GM12801 (cell line): ENCODE measurements around the gene FAM53B.

Experiments
- TF ChIP-seq, protein P1 (sequence below): IDR thresholded peaks from one replicate; pipeline ENCODE4 v1.5.1; 2011; ENCODE audit warnings: control low read depth; ENCODE audit not compliant: insufficient read length; ENCODE audit errors: extremely low read depth

The FAM53B gene

DNA sequence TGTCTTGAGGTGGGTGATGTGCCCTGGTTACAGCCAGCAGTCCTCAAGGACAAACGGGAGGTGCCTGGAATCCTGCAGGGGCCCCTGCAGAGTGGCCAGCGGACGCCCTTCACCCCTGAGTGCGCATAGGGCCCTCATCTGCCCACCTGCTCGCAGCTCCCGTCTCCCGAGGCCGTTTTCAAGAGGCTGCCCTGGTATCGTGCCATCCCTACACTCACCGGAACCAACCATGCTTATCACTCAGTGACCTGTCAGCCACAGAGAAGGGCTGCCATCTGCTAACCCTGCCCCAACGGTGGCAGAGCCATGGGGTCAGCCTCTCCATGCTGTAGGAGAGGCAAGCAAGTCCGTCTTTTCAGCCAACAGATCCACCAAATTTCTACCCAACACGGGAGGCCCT, 122.0 kb downstream of the FAM53B start:
- TF ChIP-seq, protein P1, sequence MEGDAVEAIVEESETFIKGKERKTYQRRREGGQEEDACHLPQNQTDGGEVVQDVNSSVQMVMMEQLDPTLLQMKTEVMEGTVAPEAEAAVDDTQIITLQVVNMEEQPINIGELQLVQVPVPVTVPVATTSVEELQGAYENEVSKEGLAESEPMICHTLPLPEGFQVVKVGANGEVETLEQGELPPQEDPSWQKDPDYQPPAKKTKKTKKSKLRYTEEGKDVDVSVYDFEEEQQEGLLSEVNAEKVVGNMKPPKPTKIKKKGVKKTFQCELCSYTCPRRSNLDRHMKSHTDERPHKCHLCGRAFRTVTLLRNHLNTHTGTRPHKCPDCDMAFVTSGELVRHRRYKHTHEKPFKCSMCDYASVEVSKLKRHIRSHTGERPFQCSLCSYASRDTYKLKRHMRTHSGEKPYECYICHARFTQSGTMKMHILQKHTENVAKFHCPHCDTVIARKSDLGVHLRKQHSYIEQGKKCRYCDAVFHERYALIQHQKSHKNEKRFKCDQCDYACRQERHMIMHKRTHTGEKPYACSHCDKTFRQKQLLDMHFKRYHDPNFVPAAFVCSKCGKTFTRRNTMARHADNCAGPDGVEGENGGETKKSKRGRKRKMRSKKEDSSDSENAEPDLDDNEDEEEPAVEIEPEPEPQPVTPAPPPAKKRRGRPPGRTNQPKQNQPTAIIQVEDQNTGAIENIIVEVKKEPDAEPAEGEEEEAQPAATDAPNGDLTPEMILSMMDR = no peak

DNA sequence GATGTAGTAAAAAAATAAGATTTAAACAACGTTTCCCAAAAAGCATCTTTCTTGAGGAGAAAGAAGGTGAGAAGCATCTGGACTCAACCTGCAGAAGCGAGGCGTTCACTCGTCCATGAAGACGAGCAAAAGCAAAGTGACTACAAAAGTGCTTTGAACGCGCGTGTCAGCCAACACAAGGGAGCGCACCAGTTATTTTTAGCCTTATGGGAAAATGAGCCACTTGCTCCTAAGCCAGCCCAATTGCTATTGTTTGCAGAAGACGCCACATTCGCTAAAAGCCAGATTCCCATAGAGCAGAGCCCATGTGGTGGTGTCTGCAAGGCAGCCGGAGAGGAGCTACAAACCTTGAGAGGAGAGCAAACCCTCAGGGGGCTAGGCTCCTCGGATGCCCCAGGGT, 122.5 kb downstream of the FAM53B start:
- TF ChIP-seq, protein P1 = no peak

DNA sequence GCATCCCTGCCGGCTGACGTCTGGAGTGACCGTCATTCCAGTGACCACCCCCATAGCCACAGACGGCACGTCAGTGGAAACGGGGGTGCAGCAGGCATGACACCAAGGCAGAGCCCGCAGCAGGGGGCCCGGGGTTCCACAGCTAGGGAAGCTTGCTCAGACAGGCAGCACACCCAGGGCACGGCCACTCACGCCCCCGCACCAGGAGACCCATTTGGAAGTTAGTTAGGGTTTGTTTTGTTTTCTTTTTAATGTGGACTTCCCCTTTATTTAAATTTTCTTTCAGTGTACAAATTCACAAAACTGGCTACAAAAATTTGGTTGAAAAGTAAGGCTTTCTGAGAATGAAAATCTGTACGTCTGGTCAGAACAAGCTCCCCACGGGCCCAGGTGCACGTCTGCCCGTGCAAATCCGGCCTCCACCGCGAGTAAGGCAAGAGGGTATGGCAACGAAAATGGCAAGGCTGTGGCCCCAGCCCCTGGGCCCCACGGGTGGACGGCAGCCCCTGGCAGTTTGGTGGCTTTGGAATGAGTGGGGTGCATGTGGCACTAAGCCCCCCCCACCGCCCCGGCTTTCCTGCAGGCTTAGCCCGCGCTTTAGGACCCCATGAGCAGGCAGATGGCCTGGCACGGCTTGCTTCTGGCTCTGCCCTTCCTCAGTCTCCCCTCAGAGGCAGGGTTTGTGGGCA, 124.2 kb downstream of the FAM53B start:
- TF ChIP-seq, protein P1 = no peak

GRCh38 chr10:124619195-124619594, 125.0 kb downstream of the FAM53B start:
- TF ChIP-seq, protein P1 = no peak

DNA sequence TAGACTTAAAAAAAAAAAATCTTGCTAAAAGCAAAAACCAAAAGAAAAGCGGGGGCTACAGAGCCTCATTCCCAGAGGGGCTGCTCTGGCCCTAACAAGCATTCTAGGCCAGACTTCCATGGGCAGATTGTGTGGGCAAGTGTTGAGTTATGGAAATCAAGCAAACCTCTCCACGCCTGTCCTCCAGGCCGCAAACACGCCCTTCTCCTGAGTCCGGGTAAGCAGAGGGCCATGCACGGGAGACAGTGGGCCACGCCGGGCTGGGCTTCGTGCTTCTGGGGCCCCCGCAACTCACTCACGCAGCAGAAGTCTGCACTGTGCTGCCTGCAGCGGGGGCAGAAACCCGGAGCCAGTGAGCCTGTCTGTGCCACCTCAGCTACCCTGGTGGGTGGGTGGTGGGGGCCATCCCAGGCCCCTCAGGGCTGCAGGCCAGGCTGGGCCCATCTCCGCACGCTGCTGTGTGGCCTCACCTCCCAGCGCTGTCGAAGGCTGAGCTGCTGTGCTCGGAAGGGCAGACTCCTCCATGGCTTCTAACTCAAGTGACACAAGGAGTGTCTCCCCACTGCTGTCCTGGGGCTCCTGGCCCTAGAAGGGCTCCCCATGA, 125.6 kb downstream of the FAM53B start:
- TF ChIP-seq, protein P1 = no peak

- TF ChIP-seq, protein P1 = no peak
Observed at GRCh38 chr10:124616836-124617130, 127.4 kb downstream of the FAM53B start.

GRCh38 chr10:124616040-124616835, 127.9 kb downstream of the FAM53B start:
- TF ChIP-seq, protein P1 = no peak
